ENCODE results near the gene SAMD3.
"Not testable (repeated sequence)": the region's sequence is repeated elsewhere in the genome, so short reads cannot be mapped to it uniquely, and the experiment has no call there.

SAMD3 gene

DNA sequence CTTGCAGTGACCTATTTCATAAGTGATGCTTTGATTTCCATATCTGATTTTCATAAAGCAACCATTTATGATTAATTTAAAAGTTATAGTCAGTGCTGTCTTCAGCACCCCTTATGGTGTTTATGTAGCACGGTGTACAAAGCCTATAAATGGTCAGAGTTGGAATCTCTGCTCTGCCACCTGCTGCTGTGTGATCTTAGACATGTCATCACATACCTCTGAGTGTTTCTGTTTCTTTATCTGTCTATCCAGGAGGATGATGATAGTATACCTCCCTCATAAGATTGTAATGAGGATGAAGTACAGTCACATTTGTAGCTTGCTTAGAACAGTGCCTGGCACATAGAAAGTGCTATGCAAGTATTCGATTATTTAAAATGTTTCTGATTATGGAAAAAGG, 100.5 kb downstream of the SAMD3 start:
- no peak for TF ChIP-seq CTCF (IDR thresholded peaks at IDR 0.05)
- H3K4me3 ChIP-seq = no peak overlapping the region
- H3K27ac ChIP-seq = no peak overlapping the region
- DNase-seq (ENCODE audit: low spot score) = no peak

DNA sequence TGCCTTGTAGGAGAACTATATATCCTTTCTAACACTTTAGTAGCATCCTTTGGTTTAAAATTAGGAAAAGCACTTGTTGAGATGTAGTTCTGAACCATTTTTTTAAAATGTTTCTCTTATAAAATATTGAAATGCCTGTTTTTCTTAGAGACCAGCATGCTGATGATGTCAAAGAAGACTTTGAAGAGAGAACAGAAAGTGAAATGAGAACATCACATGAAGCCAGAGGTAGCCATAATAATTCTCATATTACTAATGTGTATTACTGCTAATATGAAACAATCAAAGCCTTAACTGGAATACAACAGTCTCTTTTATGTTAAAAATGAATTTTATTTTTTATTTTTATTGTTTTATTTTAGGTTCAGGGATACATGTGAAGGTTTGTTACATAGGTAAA, 102.0 kb downstream of the SAMD3 start:
- H3K27ac ChIP-seq = no peak overlapping the region
- TF ChIP-seq CTCF (IDR thresholded peaks at IDR 0.05) = no peak
- no peak overlapping the region for H3K4me3 ChIP-seq
- DNase-seq (ENCODE audit: low spot score) = no peak

DNA sequence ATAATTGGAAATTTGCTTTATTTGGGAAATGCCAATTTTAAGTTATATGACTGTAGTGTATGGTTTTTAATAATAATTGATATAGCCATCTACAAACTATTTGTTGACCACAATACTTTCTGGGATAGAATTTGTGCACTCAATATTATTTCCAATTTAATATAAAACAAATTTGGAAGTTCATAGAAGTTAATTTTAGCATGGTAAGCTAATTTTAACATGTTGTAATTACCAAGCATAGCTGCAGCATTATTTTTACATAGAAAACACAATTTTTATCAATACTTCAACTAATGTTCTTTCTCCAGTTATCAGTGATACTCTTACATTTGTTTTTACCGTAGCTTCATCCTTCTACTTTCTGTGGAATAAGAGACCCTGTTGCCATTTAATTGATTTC, 103.5 kb downstream of the SAMD3 start:
- no peak for DNase-seq (ENCODE audit: low spot score)
- no peak for TF ChIP-seq CTCF (IDR thresholded peaks at IDR 0.05)
- Histone ChIP-seq H3K4me3 (no peak overlapping the region), H3K27ac (no peak overlapping the region)

DNA sequence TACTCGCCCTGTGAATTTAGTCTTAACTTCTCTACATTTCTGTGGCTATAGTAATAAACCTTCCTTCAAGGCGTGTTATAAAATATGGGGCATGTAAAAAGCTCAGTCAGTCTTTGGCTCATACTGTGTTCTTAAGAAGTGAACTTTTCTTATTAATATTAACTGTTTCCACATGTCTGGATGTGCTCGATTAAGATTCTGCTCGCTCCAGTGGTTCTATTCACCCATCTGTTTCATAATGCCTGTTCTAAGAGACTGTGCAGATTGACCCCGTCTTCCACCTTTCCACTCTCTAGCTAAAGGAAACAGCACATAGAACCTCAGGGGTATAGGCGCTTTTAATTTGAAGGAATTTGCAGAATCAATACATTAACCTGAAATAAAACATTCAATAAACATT, 104.5 kb downstream of the SAMD3 start:
- DNase-seq (ENCODE audit: low spot score) = no peak

DNA sequence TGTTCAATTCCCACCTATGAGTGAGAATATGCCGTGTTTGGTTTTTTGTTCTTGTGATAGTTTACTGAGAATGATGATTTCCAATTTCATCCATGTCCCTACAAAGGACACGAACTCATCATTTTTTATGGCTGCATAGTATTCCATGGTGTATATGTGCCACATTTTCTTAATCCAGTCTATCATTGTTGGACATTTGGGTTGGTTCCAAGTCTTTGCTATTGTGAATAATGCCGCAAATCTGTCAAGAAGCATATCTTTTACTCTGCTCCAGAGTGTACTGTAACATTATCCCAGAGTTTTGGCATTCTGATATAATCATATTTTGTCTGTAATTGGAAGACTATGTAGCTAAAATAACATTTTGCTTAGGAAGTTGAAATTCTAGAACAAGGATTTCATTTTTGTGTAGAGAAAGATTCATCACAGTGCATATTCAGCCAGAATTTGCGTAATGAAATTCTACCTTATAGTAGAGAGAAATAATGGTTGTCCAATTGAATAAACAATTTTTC, 105.5 kb downstream of the SAMD3 start:
- not testable (repeated sequence) for H3K27ac ChIP-seq; H3K4me3 ChIP-seq; DNase-seq (ENCODE audit: low spot score)

More for the DNA sequence above, 104.5 kb downstream of the SAMD3 start:
- TF ChIP-seq CTCF (IDR thresholded peaks at IDR 0.05) = no peak
- Histone ChIP-seq H3K4me3 (no peak overlapping the region), H3K27ac (no peak overlapping the region)

GRCh38 chr6:130116273-130116672, 106.5 kb downstream of the SAMD3 start:
- Histone ChIP-seq H3K4me3 (no peak overlapping the region), H3K27ac (no peak overlapping the region)
- DNase-seq (ENCODE audit: low spot score) = no peak
- no peak for TF ChIP-seq CTCF (IDR thresholded peaks at IDR 0.05)

DNA sequence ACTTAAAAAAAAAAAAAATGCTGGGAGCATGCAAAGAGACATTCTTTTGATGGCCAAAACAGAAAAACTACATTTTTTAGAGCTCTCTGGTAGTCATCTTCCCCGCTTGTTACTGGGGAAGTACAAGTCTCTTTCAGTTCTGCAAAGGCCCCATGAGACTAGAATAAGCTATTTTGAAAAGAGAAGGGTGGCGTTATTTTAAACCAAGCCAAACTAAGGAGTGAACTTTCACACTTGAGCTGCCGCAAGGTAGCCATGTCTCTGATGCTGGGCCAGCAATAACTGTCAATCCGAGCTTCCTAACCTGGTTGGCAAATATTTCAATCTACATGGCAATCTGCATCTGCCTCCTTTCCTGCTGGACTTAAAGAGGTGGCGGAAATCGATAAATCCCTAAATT, 107.7 kb downstream of the SAMD3 start:
- DNase-seq (ENCODE audit: low spot score) = no peak
- TF ChIP-seq CTCF (IDR thresholded peaks at IDR 0.05) = no peak

DNA sequence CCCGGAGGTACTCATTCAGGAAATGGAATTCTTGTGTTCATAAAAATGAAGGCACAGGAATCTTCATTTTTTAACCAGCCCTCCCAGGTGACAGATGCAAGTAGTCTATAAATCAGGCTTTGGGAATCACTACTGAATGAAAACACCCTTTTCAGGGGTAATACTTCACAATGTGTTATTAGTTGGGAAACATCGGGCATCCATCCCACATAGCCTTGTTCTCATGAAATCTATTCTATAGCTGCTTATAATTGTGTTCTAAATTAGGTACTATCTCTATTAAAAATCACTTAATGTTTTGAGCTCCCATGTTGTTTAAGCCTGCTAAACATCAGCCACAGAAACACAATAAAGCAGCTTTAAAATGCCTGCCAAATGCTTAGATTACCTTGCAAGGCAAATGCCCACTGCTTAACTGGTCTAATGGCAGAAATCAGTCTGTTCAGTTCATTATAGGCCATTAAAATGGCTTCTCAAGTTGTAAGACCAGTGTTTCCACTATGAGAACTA, 109.5 kb downstream of the SAMD3 start:
- DNase-seq (ENCODE audit: low spot score) = no peak
- no peak overlapping the region for H3K27ac ChIP-seq
- H3K4me3 ChIP-seq = no peak overlapping the region
- no peak for TF ChIP-seq CTCF (IDR thresholded peaks at IDR 0.05)

More for the DNA sequence above, 107.7 kb downstream of the SAMD3 start:
- no peak overlapping the region for H3K27ac ChIP-seq
- no peak overlapping the region for H3K4me3 ChIP-seq
